ENCODE results near the gene CGNL1. TPM values are rescaled to one million over a fixed set of nuclear protein-coding genes. Genes with fewer than 3 reads are reported as not detected.
A peak's percentile ranks its signal among the peaks of the same experiment; 100 is the strongest.

The CGNL1 gene
- total RNA-seq, 1 donor from 2014 or later = 11.0 TPM

DNA sequence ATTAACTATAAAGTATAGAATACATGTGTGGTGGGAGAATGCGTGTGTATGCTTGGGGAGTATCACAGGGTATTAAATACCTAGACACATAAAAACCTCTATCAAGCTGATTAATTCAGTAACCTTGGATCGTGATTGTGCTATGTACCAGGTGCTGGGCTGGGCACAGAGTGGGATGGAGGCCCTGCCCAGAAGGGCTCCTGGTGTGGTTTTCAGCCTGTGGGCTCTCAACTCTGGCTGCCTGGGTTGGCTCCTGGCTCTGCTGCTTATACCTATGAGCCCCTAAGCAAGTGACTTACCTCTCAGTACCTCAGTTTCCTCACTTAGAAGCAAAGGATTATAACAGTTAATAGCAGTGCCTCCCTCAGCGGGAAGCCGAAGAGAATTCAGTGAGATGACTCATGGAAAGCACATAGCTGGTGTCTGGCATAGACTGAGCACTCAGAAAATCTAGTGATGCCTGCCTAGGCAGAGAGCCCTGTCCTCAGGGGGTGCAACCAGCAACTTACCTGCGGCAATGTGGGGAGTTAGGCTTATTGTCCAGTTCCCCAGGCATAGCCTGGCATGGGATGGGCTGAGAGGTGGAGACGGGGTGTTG, 124.8 kb downstream of the CGNL1 start:
- FAIRE-seq (no peak), DNase-seq (ENCODE audit: low read depth) (peak; percentile 50)
- peaks cover 32% of the 10 kb centered on the region for H3K4me1 Mint-ChIP-seq (ENCODE audit: low read depth, unreplicated experiment)
- peak overlapping the region; percentile 34 for H3K4me3 Mint-ChIP-seq (ENCODE audit: unreplicated experiment)
- Histone ChIP-seq H3K27ac (ENCODE audit: low read depth, low read length) (no peak overlapping the region), H3K4me1 (ENCODE audit: insufficient read depth, low read length) (peaks cover 24% of the 10 kb centered on the region), H3K9ac (ENCODE audit: low read length) (no peak overlapping the region), H2AFZ (ENCODE audit: low read depth, low read length) (no peak overlapping the region), H3K36me3 (ENCODE audit: insufficient read depth, low read length) (no peaks in the 10 kb centered on the region), H3K79me2 (ENCODE audit: insufficient read depth, low read length) (no peaks in the 10 kb centered on the region), H3K4me2 (ENCODE audit: low read length) (no peak overlapping the region), H4K20me1 (ENCODE audit: insufficient read depth, low read length) (no peaks in the 10 kb centered on the region), H3K27me3 (ENCODE audit: insufficient read depth, low read length) (no peaks in the 10 kb centered on the region), H3K4me3 (ENCODE audit: insufficient read depth, low read depth, low read length) (no peak overlapping the region), H3K9me3 (ENCODE audit: insufficient read depth, low read depth, low read length) (no peaks in the 10 kb centered on the region)
- H3K9me3 Mint-ChIP-seq (ENCODE audit: unreplicated experiment) = no peaks in the 10 kb centered on the region
- H3K27ac Mint-ChIP-seq (ENCODE audit: unreplicated experiment) = peak overlapping the region; percentile 95
- no peaks in the 10 kb centered on the region for H3K27me3 Mint-ChIP-seq (ENCODE audit: low read depth, unreplicated experiment)
- H3K36me3 Mint-ChIP-seq (ENCODE audit: low read depth, unreplicated experiment) = peaks cover 5% of the 10 kb centered on the region
- no peak for TF ChIP-seq EZH2 (IDR thresholded peaks at IDR 0.05; ENCODE audit: insufficient read depth, low read length)
- TF ChIP-seq, protein P1, sequence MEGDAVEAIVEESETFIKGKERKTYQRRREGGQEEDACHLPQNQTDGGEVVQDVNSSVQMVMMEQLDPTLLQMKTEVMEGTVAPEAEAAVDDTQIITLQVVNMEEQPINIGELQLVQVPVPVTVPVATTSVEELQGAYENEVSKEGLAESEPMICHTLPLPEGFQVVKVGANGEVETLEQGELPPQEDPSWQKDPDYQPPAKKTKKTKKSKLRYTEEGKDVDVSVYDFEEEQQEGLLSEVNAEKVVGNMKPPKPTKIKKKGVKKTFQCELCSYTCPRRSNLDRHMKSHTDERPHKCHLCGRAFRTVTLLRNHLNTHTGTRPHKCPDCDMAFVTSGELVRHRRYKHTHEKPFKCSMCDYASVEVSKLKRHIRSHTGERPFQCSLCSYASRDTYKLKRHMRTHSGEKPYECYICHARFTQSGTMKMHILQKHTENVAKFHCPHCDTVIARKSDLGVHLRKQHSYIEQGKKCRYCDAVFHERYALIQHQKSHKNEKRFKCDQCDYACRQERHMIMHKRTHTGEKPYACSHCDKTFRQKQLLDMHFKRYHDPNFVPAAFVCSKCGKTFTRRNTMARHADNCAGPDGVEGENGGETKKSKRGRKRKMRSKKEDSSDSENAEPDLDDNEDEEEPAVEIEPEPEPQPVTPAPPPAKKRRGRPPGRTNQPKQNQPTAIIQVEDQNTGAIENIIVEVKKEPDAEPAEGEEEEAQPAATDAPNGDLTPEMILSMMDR (IDR thresholded peaks at IDR 0.05; ENCODE audit: insufficient read depth, low read depth, low read length) = no peak

DNA sequence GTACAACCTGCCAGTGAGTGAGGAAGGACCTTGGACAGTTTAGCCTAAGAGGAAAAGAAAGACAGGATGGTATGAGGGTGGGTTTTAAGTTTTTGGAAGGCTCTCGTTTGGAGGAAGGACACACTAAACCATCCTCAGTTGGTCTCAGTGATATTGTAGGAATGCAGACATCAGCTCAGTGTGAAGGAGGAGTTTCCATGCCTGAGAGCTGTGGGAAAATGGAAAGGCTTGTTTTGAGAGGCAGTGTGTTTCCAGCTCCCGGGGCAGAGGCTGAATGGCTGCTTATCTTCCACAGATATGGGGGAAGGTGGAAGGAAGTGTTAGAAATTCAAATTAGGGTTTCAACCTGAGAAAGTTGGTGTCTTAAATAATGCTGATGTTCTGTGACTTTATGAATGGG, 125.8 kb downstream of the CGNL1 start:
- H3K27me3 ChIP-seq (ENCODE audit: insufficient read depth, low read length) = no peaks in the 10 kb centered on the region
- no peak overlapping the region for H2AFZ ChIP-seq (ENCODE audit: low read depth, low read length)
- no peaks in the 10 kb centered on the region for H3K79me2 ChIP-seq (ENCODE audit: insufficient read depth, low read length)
- H3K9me3 Mint-ChIP-seq (ENCODE audit: unreplicated experiment) = no peaks in the 10 kb centered on the region
- H3K9me3 ChIP-seq (ENCODE audit: insufficient read depth, low read depth, low read length) = no peaks in the 10 kb centered on the region
- H3K4me1 ChIP-seq (ENCODE audit: insufficient read depth, low read length) = peaks cover 27% of the 10 kb centered on the region
- no peak overlapping the region for H3K27ac ChIP-seq (ENCODE audit: low read depth, low read length)
- H3K9ac ChIP-seq (ENCODE audit: low read length) = no peak overlapping the region
- no peaks in the 10 kb centered on the region for H3K27me3 Mint-ChIP-seq (ENCODE audit: low read depth, unreplicated experiment)
- TF ChIP-seq EZH2 (IDR thresholded peaks at IDR 0.05; ENCODE audit: insufficient read depth, low read length) = no peak
- TF ChIP-seq, protein P1 (IDR thresholded peaks at IDR 0.05; ENCODE audit: insufficient read depth, low read depth, low read length) = no peak
- no peak for DNase-seq (ENCODE audit: low read depth)
- H3K36me3 Mint-ChIP-seq (ENCODE audit: low read depth, unreplicated experiment) = peaks cover 3% of the 10 kb centered on the region
- H3K4me1 Mint-ChIP-seq (ENCODE audit: low read depth, unreplicated experiment) = peaks cover 26% of the 10 kb centered on the region
- peak overlapping the region; percentile 95 for H3K27ac Mint-ChIP-seq (ENCODE audit: unreplicated experiment)
- no peak overlapping the region for H3K4me2 ChIP-seq (ENCODE audit: low read length)
- H3K4me3 ChIP-seq (ENCODE audit: insufficient read depth, low read depth, low read length) = no peak overlapping the region
- no peak for FAIRE-seq
- no peaks in the 10 kb centered on the region for H3K36me3 ChIP-seq (ENCODE audit: insufficient read depth, low read length)
- no peaks in the 10 kb centered on the region for H4K20me1 ChIP-seq (ENCODE audit: insufficient read depth, low read length)
- H3K4me3 Mint-ChIP-seq (ENCODE audit: unreplicated experiment) = no peak overlapping the region

DNA sequence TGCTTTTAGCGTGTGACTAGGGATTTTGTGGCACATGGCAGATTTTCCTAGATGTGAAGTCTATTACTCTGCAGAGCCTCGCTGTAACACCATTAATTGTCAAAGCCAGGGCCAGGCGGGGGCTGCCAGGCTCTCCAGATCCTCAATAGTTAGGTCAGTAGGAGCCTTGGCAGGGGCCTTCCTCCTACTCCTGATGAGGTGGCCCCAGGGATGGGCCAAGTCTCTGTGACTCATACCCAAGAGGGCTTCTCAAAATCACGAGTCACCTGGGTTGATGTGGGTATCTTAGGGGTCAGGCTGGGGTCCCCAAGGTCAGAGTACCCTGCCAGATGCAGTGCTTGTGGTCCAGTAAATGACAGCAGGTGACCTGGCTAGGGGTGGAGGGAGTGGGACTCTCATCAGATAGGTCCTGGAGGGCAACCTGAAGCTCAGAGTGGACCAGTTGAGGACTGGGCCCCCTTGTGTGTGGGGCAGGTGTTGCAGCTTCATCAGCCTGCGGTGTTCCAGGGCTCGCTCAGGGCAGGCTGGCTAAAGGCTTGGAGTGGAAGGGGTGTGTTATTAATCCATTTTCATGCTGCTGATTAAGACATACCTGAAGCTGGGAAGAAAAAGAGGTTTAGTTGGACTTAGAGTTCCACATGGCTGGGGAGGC, 126.9 kb downstream of the CGNL1 start:
- Histone ChIP-seq H3K9me3 (ENCODE audit: insufficient read depth, low read depth, low read length) (no peaks in the 10 kb centered on the region), H3K4me2 (ENCODE audit: low read length) (no peak overlapping the region), H3K9ac (ENCODE audit: low read length) (no peak overlapping the region), H3K4me1 (ENCODE audit: insufficient read depth, low read length) (peaks cover 27% of the 10 kb centered on the region), H4K20me1 (ENCODE audit: insufficient read depth, low read length) (no peaks in the 10 kb centered on the region), H3K79me2 (ENCODE audit: insufficient read depth, low read length) (no peaks in the 10 kb centered on the region), H3K27ac (ENCODE audit: low read depth, low read length) (no peak overlapping the region), H3K4me3 (ENCODE audit: insufficient read depth, low read depth, low read length) (no peak overlapping the region), H3K36me3 (ENCODE audit: insufficient read depth, low read length) (no peaks in the 10 kb centered on the region), H2AFZ (ENCODE audit: low read depth, low read length) (no peak overlapping the region), H3K27me3 (ENCODE audit: insufficient read depth, low read length) (no peaks in the 10 kb centered on the region)
- Mint-ChIP-seq H3K27ac (ENCODE audit: unreplicated experiment) (peak overlapping the region; percentile 95), H3K4me3 (ENCODE audit: unreplicated experiment) (no peak overlapping the region), H3K36me3 (ENCODE audit: low read depth, unreplicated experiment) (peaks cover 3% of the 10 kb centered on the region), H3K9me3 (ENCODE audit: unreplicated experiment) (no peaks in the 10 kb centered on the region), H3K27me3 (ENCODE audit: low read depth, unreplicated experiment) (no peaks in the 10 kb centered on the region), H3K4me1 (ENCODE audit: low read depth, unreplicated experiment) (peaks cover 30% of the 10 kb centered on the region)
- DNase-seq (ENCODE audit: low read depth) (no peak), FAIRE-seq (no peak)
- TF ChIP-seq, protein P1 (IDR thresholded peaks at IDR 0.05; ENCODE audit: insufficient read depth, low read depth, low read length) = no peak
- no peak for TF ChIP-seq EZH2 (IDR thresholded peaks at IDR 0.05; ENCODE audit: insufficient read depth, low read length)

Data from astrocyte (in vitro differentiated cells and primary cell).